Nephron (organoid): ENCODE data around the gene NBEA.

Experiments
- H3K27ac Mint-ChIP-seq, 3 experiments: 2 replicates each; pipeline ENCODE4 v1.8.0; 2020; ENCODE audit warnings: mixed read lengths in 3 of 3, mild to moderate bottlenecking in 2 of 3, moderate library complexity in 1 of 3
- H3K27me3 Mint-ChIP-seq: 2 replicates; pipeline ENCODE4 v1.8.0; 2021; ENCODE audit warnings: low read depth, mild to moderate bottlenecking, moderate library complexity, mixed read lengths
- H3K36me3 Mint-ChIP-seq: 2 replicates; pipeline ENCODE4 v1.8.0; 2020; ENCODE audit warnings: low read depth, mixed read lengths
- H3K4me1 Mint-ChIP-seq: 2 replicates; pipeline ENCODE4 v1.8.0; 2020; ENCODE audit warnings: mixed read lengths
- H3K4me3 Mint-ChIP-seq, 3 experiments: 2 replicates each; pipeline ENCODE4 v1.8.0; 2020; ENCODE audit warnings: mild to moderate bottlenecking in 3 of 3, mixed read lengths in 3 of 3, moderate library complexity in 2 of 3
- H3K9me3 Mint-ChIP-seq: 2 replicates; pipeline ENCODE4 v1.8.0; 2020; ENCODE audit warnings: mixed read lengths
- CTCF ChIP-seq, 3 experiments: fragments of 200-600 bp; sonication (generic); IDR thresholded peaks; one replicate each; pipeline ENCODE4 v1.5.0; 2021; ENCODE audit warnings: antibody characterized with exemption in 3 of 3; ENCODE audit not compliant: unreplicated experiment in 3 of 3

Gene NBEA

GRCh38 chr13:34943436-34944273 is 1.6 kb downstream of the NBEA start:
- no peak for TF ChIP-seq CTCF (IDR thresholded peaks at IDR 0.05; ENCODE audit: unreplicated experiment in 3 of 3)
- peaks cover 32% of the 10 kb centered on the region for H3K4me1 Mint-ChIP-seq
- H3K27me3 Mint-ChIP-seq = peaks cover 15% of the 10 kb centered on the region
- no peaks in the 10 kb centered on the region for H3K36me3 Mint-ChIP-seq
- H3K4me3 Mint-ChIP-seq = peak overlapping the region; percentile 87 to 97 (median 94)
- no peaks in the 10 kb centered on the region for H3K9me3 Mint-ChIP-seq
- H3K27ac Mint-ChIP-seq = peak overlapping the region; percentile 3 to 60 (median 43)

- Mint-ChIP-seq H3K9me3 (no peaks in the 10 kb centered on the region), H3K4me1 (peaks cover 32% of the 10 kb centered on the region), H3K36me3 (no peaks in the 10 kb centered on the region), H3K27ac (peak overlapping the region in 1 of 3 experiments; percentile 60), H3K27me3 (peaks cover 10% of the 10 kb centered on the region), H3K4me3 (peak overlapping the region; percentile 87 to 97 (median 94))
- no peak for TF ChIP-seq CTCF (IDR thresholded peaks at IDR 0.05; ENCODE audit: unreplicated experiment in 3 of 3)
These were observed 2.2 kb downstream of the NBEA start for GRCh38 chr13:34944274-34944634.

GRCh38 chr13:34944751-34945150 is 2.7 kb downstream of the NBEA start:
- peak overlapping the region in 1 of 3 experiments; percentile 60 for H3K27ac Mint-ChIP-seq
- no peaks in the 10 kb centered on the region for H3K9me3 Mint-ChIP-seq

GRCh38 chr13:34951528-34951927 is 9.5 kb downstream of the NBEA start:
- Mint-ChIP-seq H3K4me1 (peaks cover 5% of the 10 kb centered on the region), H3K9me3 (peaks cover 7% of the 10 kb centered on the region), H3K27ac (no peak overlapping the region), H3K4me3 (no peak overlapping the region), H3K36me3 (peaks cover 15% of the 10 kb centered on the region), H3K27me3 (no peaks in the 10 kb centered on the region)
- no peak for TF ChIP-seq CTCF (IDR thresholded peaks at IDR 0.05; ENCODE audit: unreplicated experiment in 3 of 3)

More at GRCh38 chr13:34944751-34945150, 2.7 kb downstream of the NBEA start:
- peak overlapping the region; percentile 87 to 97 (median 94) for H3K4me3 Mint-ChIP-seq
- no peaks in the 10 kb centered on the region for H3K36me3 Mint-ChIP-seq
- H3K4me1 Mint-ChIP-seq = peaks cover 32% of the 10 kb centered on the region
- TF ChIP-seq CTCF (IDR thresholded peaks at IDR 0.05; ENCODE audit: unreplicated experiment in 3 of 3) = no peak
- peaks cover 10% of the 10 kb centered on the region for H3K27me3 Mint-ChIP-seq

- H3K9me3 Mint-ChIP-seq = peaks cover under 1% of the 10 kb centered on the region
- no peaks in the 10 kb centered on the region for H3K27me3 Mint-ChIP-seq
- H3K4me3 Mint-ChIP-seq = no peak overlapping the region
- TF ChIP-seq CTCF (IDR thresholded peaks at IDR 0.05; ENCODE audit: unreplicated experiment in 3 of 3) = no peak
- peaks cover 8% of the 10 kb centered on the region for H3K36me3 Mint-ChIP-seq
- no peaks in the 10 kb centered on the region for H3K4me1 Mint-ChIP-seq
- H3K27ac Mint-ChIP-seq = no peak overlapping the region
These were observed 17.4 kb downstream of the NBEA start for GRCh38 chr13:34959489-34959888.

- H3K4me3 Mint-ChIP-seq = no peak overlapping the region
- no peak overlapping the region for H3K27ac Mint-ChIP-seq
- H3K9me3 Mint-ChIP-seq = no peaks in the 10 kb centered on the region
- H3K27me3 Mint-ChIP-seq = no peaks in the 10 kb centered on the region
- H3K4me1 Mint-ChIP-seq = no peaks in the 10 kb centered on the region
- TF ChIP-seq CTCF (IDR thresholded peaks at IDR 0.05; ENCODE audit: unreplicated experiment in 3 of 3) = no peak
- no peaks in the 10 kb centered on the region for H3K36me3 Mint-ChIP-seq
These were observed 22.5 kb downstream of the NBEA start for GRCh38 chr13:34964558-34964957.
